Measurements from ENCODE around the gene GLO1.

GLO1 gene

GRCh38 chr6:38702558-38703397 is at the start of gene GLO1:
GLO1 (minus strand) TSS chr6:38703145; CDS start chr6:38703054, 91 bp downstream.
- DNase-seq: peak; percentile 95

- DNase-seq: no peak
These were observed 48.1 kb upstream of the GLO1 start for GRCh38 chr6:38750968-38751615.

GRCh38 chr6:38749473-38749872 is 46.5 kb upstream of the GLO1 start:
- DNase-seq: no peak

GRCh38 chr6:38739532-38739931 is 36.6 kb upstream of the GLO1 start:
- DNase-seq: no peak

GRCh38 chr6:38738261-38738660 is 35.3 kb upstream of the GLO1 start:
- no peak for DNase-seq

- DNase-seq: no peak
These were observed 34.0 kb upstream of the GLO1 start for GRCh38 chr6:38736951-38737350.

- DNase-seq: peak; percentile 83
These were observed 27.4 kb upstream of the GLO1 start for GRCh38 chr6:38730140-38730862.

- DNase-seq: no peak
These were observed 25.3 kb upstream of the GLO1 start for GRCh38 chr6:38728203-38728602.

- no peak for DNase-seq
These were observed 22.7 kb upstream of the GLO1 start for GRCh38 chr6:38725414-38726183.

- no peak for DNase-seq
These were observed 21.4 kb upstream of the GLO1 start for GRCh38 chr6:38724343-38724742.

- DNase-seq: no peak
These were observed 20.8 kb upstream of the GLO1 start for GRCh38 chr6:38723783-38724182.

GRCh38 chr6:38722727-38723334 is 19.9 kb upstream of the GLO1 start:
- DNase-seq: no peak

- DNase-seq: no peak
These were observed 19.1 kb upstream of the GLO1 start for GRCh38 chr6:38722038-38722437.

- DNase-seq: no peak
These were observed 17.4 kb upstream of the GLO1 start for GRCh38 chr6:38720295-38720694.

- DNase-seq: no peak
These were observed 16.4 kb upstream of the GLO1 start for GRCh38 chr6:38719358-38719757.

GRCh38 chr6:38716825-38717224 is 13.9 kb upstream of the GLO1 start:
- no peak for DNase-seq

- DNase-seq: no peak
These were observed 12.2 kb upstream of the GLO1 start, which contains the start of gene DNAH8 for GRCh38 chr6:38715016-38715689. DNAH8 (plus strand) TSS chr6:38715311; CDS start chr6:38722810, 7,499 bp downstream.

GRCh38 chr6:38714239-38715015 is 11.5 kb upstream of the GLO1 start:
- DNase-seq: no peak

- no peak for DNase-seq
These were observed 10.9 kb upstream of the GLO1 start for GRCh38 chr6:38713812-38714211.

GRCh38 chr6:38708496-38708895 is 5.6 kb upstream of the GLO1 start:
- no peak for DNase-seq

- no peak for DNase-seq
These were observed 3.0 kb upstream of the GLO1 start for GRCh38 chr6:38705924-38706323.
